ENCODE data around the gene KLHL30. TPM values are rescaled to one million over a fixed set of nuclear protein-coding genes. Genes with fewer than 3 reads are reported as not detected.

Gene KLHL30
- total and polyA plus RNA-seq, 2 donors (not counting 1 experiment from before 2014, with no cell fraction given), result 1.2 to 1.6 TPM

- Histone ChIP-seq H2AFZ (ENCODE audit: low read length) (no peak overlapping the region), H3K79me2 (ENCODE audit: control insufficient read depth, insufficient read depth, low read length) (no peaks in the 10 kb centered on the region), H3K27me3 (ENCODE audit: control insufficient read depth, insufficient read depth, low read length) (no peaks in the 10 kb centered on the region), H3K27ac (ENCODE audit: insufficient read depth, low read length) (peak overlapping the region; percentile 45), H4K20me1 (ENCODE audit: control insufficient read depth, extremely low read depth, insufficient read depth, low read length) (no peaks in the 10 kb centered on the region), H3K4me2 (ENCODE audit: extremely low read depth, insufficient read depth, low read length) (no peak overlapping the region), H3K36me3 (ENCODE audit: control insufficient read depth, insufficient read depth, low read length) (no peaks in the 10 kb centered on the region), H3K9ac (ENCODE audit: insufficient read depth, low read length) (no peak overlapping the region), H3K4me1 (ENCODE audit: control insufficient read depth, extremely low read depth, insufficient read depth, low read length) (peaks cover 27% of the 10 kb centered on the region), H3K4me3 (replicated peaks in 1 of 4; ENCODE audit: control extremely low read depth in 1 of 4, insufficient read depth in 1 of 4, low read depth in 3 of 4, low read length in 4 of 4) (no peak overlapping the region), H3K9me3 (ENCODE audit: control insufficient read depth, insufficient read depth, low read depth, low read length) (no peaks in the 10 kb centered on the region)
- DNase-seq (ENCODE audit: low read depth in 2 of 2), result peak in 1 of 2 donors; percentile 12
- no peak for TF ChIP-seq CTCF (conservative IDR thresholded peaks at IDR 0.05 in 1 of 2, IDR thresholded peaks at IDR 0.05 in 1 of 2; ENCODE audit: low read depth in 1 of 2, low read length in 2 of 2)
- TF ChIP-seq EZH2 (IDR thresholded peaks at IDR 0.05; ENCODE audit: low read length, missing control alignments), result no peak
Measured at GRCh38 chr2:238155761-238156694, 17.6 kb downstream of the KLHL30 start.

GRCh38 chr2:238157506-238158017 is 19.1 kb downstream of the KLHL30 start:
- H3K36me3 ChIP-seq (ENCODE audit: control insufficient read depth, insufficient read depth, low read length), result no peaks in the 10 kb centered on the region
- no peaks in the 10 kb centered on the region for H3K79me2 ChIP-seq (ENCODE audit: control insufficient read depth, insufficient read depth, low read length)
- no peak overlapping the region for H3K27ac ChIP-seq (ENCODE audit: insufficient read depth, low read length)
- H3K9ac ChIP-seq (ENCODE audit: insufficient read depth, low read length), result no peak overlapping the region
- H4K20me1 ChIP-seq (ENCODE audit: control insufficient read depth, extremely low read depth, insufficient read depth, low read length), result no peaks in the 10 kb centered on the region
- H3K9me3 ChIP-seq (ENCODE audit: control insufficient read depth, insufficient read depth, low read depth, low read length), result no peaks in the 10 kb centered on the region
- H3K4me3 ChIP-seq (replicated peaks in 1 of 4; ENCODE audit: control extremely low read depth in 1 of 4, insufficient read depth in 1 of 4, low read depth in 3 of 4, low read length in 4 of 4), result no peak overlapping the region
- H3K4me2 ChIP-seq (ENCODE audit: extremely low read depth, insufficient read depth, low read length), result no peak overlapping the region
- no peaks in the 10 kb centered on the region for H3K27me3 ChIP-seq (ENCODE audit: control insufficient read depth, insufficient read depth, low read length)
- TF ChIP-seq EZH2 (IDR thresholded peaks at IDR 0.05; ENCODE audit: low read length, missing control alignments), result no peak
- no peak for TF ChIP-seq CTCF (conservative IDR thresholded peaks at IDR 0.05 in 1 of 2, IDR thresholded peaks at IDR 0.05 in 1 of 2; ENCODE audit: low read depth in 1 of 2, low read length in 2 of 2)
- H3K4me1 ChIP-seq (ENCODE audit: control insufficient read depth, extremely low read depth, insufficient read depth, low read length), result peaks cover 25% of the 10 kb centered on the region
- DNase-seq (ENCODE audit: low read depth in 2 of 2), result no peak
- H2AFZ ChIP-seq (ENCODE audit: low read length), result no peak overlapping the region

- Histone ChIP-seq H3K27ac (ENCODE audit: insufficient read depth, low read length) (no peak overlapping the region), H3K9me3 (ENCODE audit: control insufficient read depth, insufficient read depth, low read depth, low read length) (no peaks in the 10 kb centered on the region), H3K4me2 (ENCODE audit: extremely low read depth, insufficient read depth, low read length) (no peak overlapping the region), H3K9ac (ENCODE audit: insufficient read depth, low read length) (no peak overlapping the region), H2AFZ (ENCODE audit: low read length) (no peak overlapping the region), H3K27me3 (ENCODE audit: control insufficient read depth, insufficient read depth, low read length) (no peaks in the 10 kb centered on the region), H3K4me1 (ENCODE audit: control insufficient read depth, extremely low read depth, insufficient read depth, low read length) (peaks cover 21% of the 10 kb centered on the region), H3K79me2 (ENCODE audit: control insufficient read depth, insufficient read depth, low read length) (no peaks in the 10 kb centered on the region), H4K20me1 (ENCODE audit: control insufficient read depth, extremely low read depth, insufficient read depth, low read length) (no peaks in the 10 kb centered on the region), H3K4me3 (replicated peaks in 1 of 4; ENCODE audit: control extremely low read depth in 1 of 4, insufficient read depth in 1 of 4, low read depth in 3 of 4, low read length in 4 of 4) (no peak overlapping the region), H3K36me3 (ENCODE audit: control insufficient read depth, insufficient read depth, low read length) (no peaks in the 10 kb centered on the region)
- no peak for DNase-seq (ENCODE audit: low read depth in 2 of 2)
- TF ChIP-seq EZH2 (IDR thresholded peaks at IDR 0.05; ENCODE audit: low read length, missing control alignments), result no peak
- TF ChIP-seq CTCF (conservative IDR thresholded peaks at IDR 0.05 in 1 of 2, IDR thresholded peaks at IDR 0.05 in 1 of 2; ENCODE audit: low read depth in 1 of 2, low read length in 2 of 2), result no peak
Measured at GRCh38 chr2:238158018-238158508, 19.6 kb downstream of the KLHL30 start.
